ENCODE results near the gene COL6A3.

COL6A3 gene

DNA sequence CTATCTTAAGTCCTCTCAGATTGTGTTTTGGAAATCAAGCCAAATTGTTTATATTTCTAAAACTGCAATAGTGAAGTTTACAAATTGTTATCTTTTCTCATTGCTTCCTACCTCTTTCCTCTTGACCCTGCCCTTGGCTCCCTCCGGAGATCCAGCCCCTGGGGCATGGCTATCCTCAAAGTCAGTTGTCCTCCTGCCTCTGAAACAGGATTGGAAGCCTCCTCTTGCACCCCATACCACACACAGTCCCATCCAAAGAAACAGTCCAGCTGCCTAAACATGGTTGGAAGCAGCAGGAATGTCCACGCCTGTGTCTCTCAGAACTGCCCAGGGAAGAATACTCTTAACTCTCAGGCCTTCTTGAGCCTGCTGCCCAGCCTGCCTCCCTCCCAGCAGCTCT is 30.1 kb upstream of the COL6A3 start:
- Histone ChIP-seq H4K20me1 (ENCODE audit: insufficient read depth, low read length, poor library complexity, severe bottlenecking) (no peaks in the 10 kb centered on the region), H3K9me3 (ENCODE audit: insufficient read depth, low read depth, low read length) (no peaks in the 10 kb centered on the region), H3K4me3 (ENCODE audit: low read length, poor library complexity, severe bottlenecking) (no peak overlapping the region), H3K27me3 (ENCODE audit: insufficient read depth, low read length, poor library complexity, severe bottlenecking) (no peaks in the 10 kb centered on the region), H3K36me3 (ENCODE audit: insufficient read depth, low read length) (no peaks in the 10 kb centered on the region), H2AFZ (ENCODE audit: low read length) (no peak overlapping the region), H3F3A (ENCODE audit: low read depth) (no peaks in the 10 kb centered on the region), H3K79me2 (ENCODE audit: insufficient read depth, low read length) (no peaks in the 10 kb centered on the region), H3K4me1 (ENCODE audit: insufficient read depth, low read length, poor library complexity, severe bottlenecking) (peaks cover 11% of the 10 kb centered on the region), H3K9me2 (replicated peaks; ENCODE audit: low read depth, low read length) (no peaks in the 10 kb centered on the region), H3K4me2 (ENCODE audit: low read depth, low read length, poor library complexity, severe bottlenecking) (no peak overlapping the region), H3K9ac (ENCODE audit: low read depth, low read length, poor library complexity, severe bottlenecking) (no peak overlapping the region)
- no peak for TF ChIP-seq EZH2phosphoT487 (IDR thresholded peaks at IDR 0.05; ENCODE audit: borderline replicate concordance)
- TF ChIP-seq, protein P1, sequence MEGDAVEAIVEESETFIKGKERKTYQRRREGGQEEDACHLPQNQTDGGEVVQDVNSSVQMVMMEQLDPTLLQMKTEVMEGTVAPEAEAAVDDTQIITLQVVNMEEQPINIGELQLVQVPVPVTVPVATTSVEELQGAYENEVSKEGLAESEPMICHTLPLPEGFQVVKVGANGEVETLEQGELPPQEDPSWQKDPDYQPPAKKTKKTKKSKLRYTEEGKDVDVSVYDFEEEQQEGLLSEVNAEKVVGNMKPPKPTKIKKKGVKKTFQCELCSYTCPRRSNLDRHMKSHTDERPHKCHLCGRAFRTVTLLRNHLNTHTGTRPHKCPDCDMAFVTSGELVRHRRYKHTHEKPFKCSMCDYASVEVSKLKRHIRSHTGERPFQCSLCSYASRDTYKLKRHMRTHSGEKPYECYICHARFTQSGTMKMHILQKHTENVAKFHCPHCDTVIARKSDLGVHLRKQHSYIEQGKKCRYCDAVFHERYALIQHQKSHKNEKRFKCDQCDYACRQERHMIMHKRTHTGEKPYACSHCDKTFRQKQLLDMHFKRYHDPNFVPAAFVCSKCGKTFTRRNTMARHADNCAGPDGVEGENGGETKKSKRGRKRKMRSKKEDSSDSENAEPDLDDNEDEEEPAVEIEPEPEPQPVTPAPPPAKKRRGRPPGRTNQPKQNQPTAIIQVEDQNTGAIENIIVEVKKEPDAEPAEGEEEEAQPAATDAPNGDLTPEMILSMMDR (conservative IDR thresholded peaks at IDR 0.05; ENCODE audit: low read length): no peak

DNA sequence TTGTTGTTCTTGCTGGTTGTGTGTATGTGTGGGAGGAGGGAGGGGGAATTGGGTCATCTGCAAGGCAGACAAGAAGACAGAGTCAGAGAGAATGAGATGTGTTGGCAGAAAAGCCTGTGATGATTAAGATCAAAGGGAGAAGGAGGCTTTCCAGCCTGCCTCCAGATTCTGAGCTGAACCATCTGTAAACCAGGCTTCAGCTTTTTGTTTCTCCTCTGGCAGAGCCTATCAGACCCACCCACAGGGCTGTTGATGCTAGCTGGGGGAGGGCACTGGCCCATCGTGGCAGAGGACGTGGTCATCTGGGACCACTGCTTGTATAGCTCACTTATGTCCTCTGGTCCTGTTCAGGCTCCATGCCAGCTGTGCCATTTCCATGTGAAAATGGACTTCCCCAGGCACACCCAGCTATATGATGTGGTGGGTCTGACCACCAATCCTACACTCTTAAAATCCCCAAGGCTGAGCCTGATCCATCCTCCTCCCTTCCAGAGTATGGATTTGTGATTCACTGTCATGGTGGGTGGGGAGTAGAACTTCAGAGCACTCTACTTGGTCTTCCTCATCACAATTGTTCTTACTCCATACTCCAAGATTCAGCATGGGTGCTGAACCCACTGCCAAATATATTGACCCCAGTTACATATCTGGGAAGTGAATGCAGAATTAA is 27.8 kb upstream of the COL6A3 start:
- Histone ChIP-seq H3K27me3 (ENCODE audit: insufficient read depth, low read length, poor library complexity, severe bottlenecking) (no peaks in the 10 kb centered on the region), H3K9me3 (ENCODE audit: insufficient read depth, low read depth, low read length) (no peaks in the 10 kb centered on the region), H4K20me1 (ENCODE audit: insufficient read depth, low read length, poor library complexity, severe bottlenecking) (no peaks in the 10 kb centered on the region), H3K9me2 (replicated peaks; ENCODE audit: low read depth, low read length) (no peaks in the 10 kb centered on the region), H3K36me3 (ENCODE audit: insufficient read depth, low read length) (no peaks in the 10 kb centered on the region), H2AFZ (ENCODE audit: low read length) (no peak overlapping the region), H3K4me2 (ENCODE audit: low read depth, low read length, poor library complexity, severe bottlenecking) (no peak overlapping the region), H3K4me1 (ENCODE audit: insufficient read depth, low read length, poor library complexity, severe bottlenecking) (peaks cover 21% of the 10 kb centered on the region), H3F3A (ENCODE audit: low read depth) (no peaks in the 10 kb centered on the region), H3K9ac (ENCODE audit: low read depth, low read length, poor library complexity, severe bottlenecking) (no peak overlapping the region), H3K79me2 (ENCODE audit: insufficient read depth, low read length) (no peaks in the 10 kb centered on the region), H3K4me3 (ENCODE audit: low read length, poor library complexity, severe bottlenecking) (no peak overlapping the region)
- TF ChIP-seq EZH2phosphoT487 (IDR thresholded peaks at IDR 0.05; ENCODE audit: borderline replicate concordance): no peak
- TF ChIP-seq, protein P1 (conservative IDR thresholded peaks at IDR 0.05; ENCODE audit: low read length): no peak

DNA sequence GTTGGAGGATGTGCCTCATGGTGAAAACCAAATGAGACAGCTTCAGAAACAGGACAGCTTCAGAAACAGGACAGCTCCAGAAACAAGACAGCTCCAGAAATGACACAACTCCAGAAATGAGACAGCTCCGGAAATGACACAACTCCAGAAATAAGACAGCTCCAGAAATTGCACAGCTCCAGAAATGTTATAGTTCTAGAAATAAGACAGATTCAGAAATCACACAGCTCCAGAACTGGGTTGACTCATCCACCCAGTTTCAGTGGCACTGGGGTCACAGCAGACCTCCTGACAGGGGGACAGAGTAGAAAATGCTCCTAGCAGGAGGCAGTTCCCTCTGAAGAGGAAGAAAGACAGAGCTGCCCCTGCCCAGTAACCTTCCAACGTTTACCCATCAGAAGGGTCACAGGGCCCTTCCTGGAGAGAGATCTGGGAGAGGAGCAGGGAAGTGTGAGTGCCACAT is 26.9 kb upstream of the COL6A3 start:
- H4K20me1 ChIP-seq (ENCODE audit: insufficient read depth, low read length, poor library complexity, severe bottlenecking): no peaks in the 10 kb centered on the region
- peaks cover 26% of the 10 kb centered on the region for H3K4me1 ChIP-seq (ENCODE audit: insufficient read depth, low read length, poor library complexity, severe bottlenecking)
- no peaks in the 10 kb centered on the region for H3F3A ChIP-seq (ENCODE audit: low read depth)
- no peak overlapping the region for H3K9ac ChIP-seq (ENCODE audit: low read depth, low read length, poor library complexity, severe bottlenecking)
- H2AFZ ChIP-seq (ENCODE audit: low read length): no peak overlapping the region
- no peaks in the 10 kb centered on the region for H3K79me2 ChIP-seq (ENCODE audit: insufficient read depth, low read length)
- H3K36me3 ChIP-seq (ENCODE audit: insufficient read depth, low read length): no peaks in the 10 kb centered on the region
- H3K4me2 ChIP-seq (ENCODE audit: low read depth, low read length, poor library complexity, severe bottlenecking): no peak overlapping the region
- no peaks in the 10 kb centered on the region for H3K27me3 ChIP-seq (ENCODE audit: insufficient read depth, low read length, poor library complexity, severe bottlenecking)
- no peaks in the 10 kb centered on the region for H3K9me3 ChIP-seq (ENCODE audit: insufficient read depth, low read depth, low read length)
- TF ChIP-seq, protein P1 (conservative IDR thresholded peaks at IDR 0.05; ENCODE audit: low read length): no peak
- no peak for TF ChIP-seq EZH2phosphoT487 (IDR thresholded peaks at IDR 0.05; ENCODE audit: borderline replicate concordance)
- no peaks in the 10 kb centered on the region for H3K9me2 ChIP-seq (replicated peaks; ENCODE audit: low read depth, low read length)
- no peak overlapping the region for H3K4me3 ChIP-seq (ENCODE audit: low read length, poor library complexity, severe bottlenecking)

Measured in Loucy (cell line).